Breast epithelium (tissue), 4 donors: Measurements from ENCODE around the gene NDUFA7. TPM values are rescaled to one million over a fixed set of nuclear protein-coding genes. Genes with fewer than 3 reads are reported as not detected.

Source experiments
- DNase-seq, 2 donors: peaks; one replicate each; pipeline ENCODE4 v3.0.0-alpha.2; 2019; ENCODE audit warnings: low spot score in 2 of 2
- H3K27ac ChIP-seq, 2 donors: fragments of 200-600 bp; sonication (generic) in 1 of 2; one replicate each; pipeline ENCODE4 v1.5.1; 2016 to 2019; ENCODE audit warnings: mild to moderate bottlenecking in 1 of 2
- H3K27me3 ChIP-seq, 2 donors: fragments of 200-600 bp; sonication (generic) in 1 of 2; one replicate each; pipeline versions ENCODE4 v1.5.1 to v1.6.0; 2017 to 2019; ENCODE audit warnings: control low read depth in 1 of 2, mild to moderate bottlenecking in 1 of 2
- H3K36me3 ChIP-seq: fragments of 200-600 bp; one replicate; pipeline ENCODE4 v1.5.1; 2019
- H3K4me1 ChIP-seq, 2 donors: fragments of 200-600 bp; sonication (generic); one replicate each; pipeline ENCODE4 v1.5.1; 2016 to 2019; ENCODE audit warnings: control low read depth in 1 of 2
- H3K4me3 ChIP-seq, 3 donors: fragments of 200-600 bp; sonication (generic); 1 replicate in 2 of 3; 2 replicates in 1 of 3; pipeline ENCODE4 v1.5.1; 2016 to 2019; ENCODE audit warnings: mild to moderate bottlenecking in 3 of 3, moderate library complexity in 2 of 3
- H3K9me3 ChIP-seq, 2 donors: fragments of 200-600 bp; sonication (generic) in 1 of 2; one replicate each; pipeline ENCODE4 v1.5.1; 2016 to 2019; ENCODE audit warnings: control low read depth in 1 of 2
- CTCF ChIP-seq, 3 donors: fragments of 450-650 bp; IDR thresholded peaks; one replicate each; pipeline ENCODE4 v1.5.1; 2016 to 2017; ENCODE audit warnings: antibody characterized with exemption in 3 of 3, mild to moderate bottlenecking in 3 of 3, moderate library complexity in 3 of 3
- POLR2A ChIP-seq: fragments of 450-650 bp; IDR thresholded peaks from one replicate; pipeline ENCODE4 v1.6.1; 2016; ENCODE audit warnings: antibody characterized with exemption, mild to moderate bottlenecking, moderate library complexity
- POLR2AphosphoS5 ChIP-seq, 3 donors: sonication (generic); formaldehyde crosslinking; IDR thresholded peaks; one replicate each; pipeline ENCODE4 v1.6.1; 2017; ENCODE audit warnings: antibody characterized with exemption in 3 of 3
- intact Hi-C: fragments of 100-400 bp; cut with DNase I; formaldehyde crosslinking; loops from one replicate; pipeline ENCODE4 v1.15.1; 2023; ENCODE audit warnings: low total_unique reads
- total RNA-seq, 3 donors: library from RNA; depleted of rRNA; stranded (reverse); fragments of >200 nt; gene quantifications; one replicate each; pipeline ENCODE4 v1.1.0, GENCODE V29; 2016

The NDUFA7 gene
- total RNA-seq, 3 donors from 2014 or later = 23.2 to 27.5 (median 25.8) TPM

GRCh38 chr19:8311461-8312260, 9.5 kb downstream of the NDUFA7 start:
- H3K27me3 ChIP-seq = no peaks in the 10 kb centered on the region
- peak in 1 of 3 donors; percentile 24 for TF ChIP-seq POLR2AphosphoS5 (IDR thresholded peaks at IDR 0.05)
- TF ChIP-seq POLR2A = no peak
- peak overlapping the region; percentile 17 to 81 for H3K27ac ChIP-seq
- peaks cover 3 to 9% of the 10 kb centered on the region in 2 donors for H3K4me1 ChIP-seq
- DNase-seq = peak in 1 of 2 donors; percentile 83
- intact Hi-C loops = no loop called here
- no peaks in the 10 kb centered on the region for H3K36me3 ChIP-seq
- H3K4me3 ChIP-seq = peak overlapping the region in 1 of 3 donors; percentile 39
- H3K9me3 ChIP-seq = no peaks in the 10 kb centered on the region

GRCh38 chr19:8310342-8311055, 10.7 kb downstream of the NDUFA7 start:
- Histone ChIP-seq H3K9me3 (no peaks in the 10 kb centered on the region), H3K4me1 (peaks cover 3 to 9% of the 10 kb centered on the region in 2 donors), H3K36me3 (no peaks in the 10 kb centered on the region), H3K27ac (peak overlapping the region in 1 of 2 donors; percentile 56), H3K4me3 (no peak overlapping the region), H3K27me3 (no peaks in the 10 kb centered on the region)
- TF ChIP-seq POLR2A = no peak
- no peak for TF ChIP-seq CTCF (IDR thresholded peaks at IDR 0.05)
- TF ChIP-seq POLR2AphosphoS5 (IDR thresholded peaks at IDR 0.05) = no peak
- intact Hi-C loops = no loop called here
- DNase-seq = peak in 1 of 2 donors; percentile 43

GRCh38 chr19:8308891-8309291, 12.3 kb downstream of the NDUFA7 start:
- peak in 1 of 2 donors; percentile 33 for DNase-seq
- Histone ChIP-seq H3K9me3 (no peaks in the 10 kb centered on the region), H3K4me3 (peak overlapping the region; percentile 57 to 74 (median 62)), H3K36me3 (no peaks in the 10 kb centered on the region), H3K4me1 (peaks cover 3 to 9% of the 10 kb centered on the region in 2 donors), H3K27ac (no peak overlapping the region), H3K27me3 (no peaks in the 10 kb centered on the region)
- TF ChIP-seq POLR2A (no peak), POLR2AphosphoS5 (IDR thresholded peaks at IDR 0.05) (no peak), CTCF (IDR thresholded peaks at IDR 0.05) (no peak)
- intact Hi-C loops = no loop called here

DNA sequence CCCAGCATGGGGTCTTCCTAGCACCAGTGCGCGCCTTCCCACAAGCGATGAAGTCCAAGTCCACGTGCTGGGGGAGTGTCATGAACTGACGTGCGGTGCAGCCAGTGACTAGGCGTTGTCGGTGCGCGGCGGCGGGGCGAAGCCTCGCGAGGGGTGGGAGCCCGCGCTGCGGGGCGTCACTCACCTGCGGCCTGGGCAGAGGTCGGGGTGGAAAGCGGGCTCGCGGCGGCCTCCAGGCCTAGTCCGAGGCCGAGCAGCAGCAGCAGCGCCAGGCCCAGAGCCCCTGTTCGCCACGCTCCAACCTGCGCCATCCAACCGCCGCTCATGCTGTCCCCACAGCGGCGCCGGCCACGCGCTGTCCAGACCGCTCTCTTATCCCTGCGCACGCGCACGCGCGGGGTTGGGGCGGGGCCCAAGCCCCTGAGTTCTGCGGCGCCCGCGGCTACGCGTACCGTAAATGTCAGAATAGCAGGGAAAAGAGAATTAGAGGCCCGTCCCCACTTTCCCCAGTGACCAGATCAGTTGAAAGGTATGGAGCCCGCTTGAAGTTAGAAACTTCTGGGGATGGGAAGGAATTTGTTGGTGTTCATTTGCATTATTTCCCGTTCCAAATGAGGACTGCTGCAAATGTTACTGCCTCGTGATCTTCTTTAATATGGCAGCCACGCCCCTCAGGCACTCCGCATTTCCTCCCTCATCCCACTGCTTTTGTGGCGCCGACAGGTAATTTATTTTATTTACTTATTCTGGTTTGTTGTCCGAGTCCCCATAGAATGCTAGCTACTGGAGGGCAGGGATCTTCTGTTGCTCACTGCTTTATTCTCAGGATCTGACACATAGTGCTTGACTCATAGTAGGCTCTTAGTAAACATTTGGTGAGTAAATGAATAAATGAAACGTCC, 13.0 kb downstream of the NDUFA7 start, which contains the start of gene CD320:
Gene CD320, minus strand, starts transcription at position 394 of the 902 bp plus-strand sequence. Its CDS starts 68 bp downstream, at position 326.
- H3K4me3 ChIP-seq = peak within 1 kb of the TSS; percentile 57 to 74 (median 62)
- peak; percentile 33 to 40 (median 38) for TF ChIP-seq POLR2AphosphoS5 (IDR thresholded peaks at IDR 0.05)
- no peak for TF ChIP-seq CTCF (IDR thresholded peaks at IDR 0.05)
- H3K27me3 ChIP-seq = no peaks in the 10 kb centered on the region
- intact Hi-C loops = no loop called here
- H3K36me3 ChIP-seq = no peaks in the 10 kb centered on the region
- peak within 1 kb of the TSS; percentile 38 to 70 for H3K27ac ChIP-seq
- DNase-seq = peak; percentile 79 to 85
- peaks cover 3 to 9% of the 10 kb centered on the region in 2 donors for H3K4me1 ChIP-seq
- H3K9me3 ChIP-seq = no peaks in the 10 kb centered on the region

GRCh38 chr19:8307400-8307964, 13.7 kb downstream of the NDUFA7 start:
- peak overlapping the region; percentile 37 to 70 for H3K27ac ChIP-seq
- H3K4me1 ChIP-seq = peaks cover 3 to 9% of the 10 kb centered on the region in 2 donors
- TF ChIP-seq POLR2A (no peak), POLR2AphosphoS5 (IDR thresholded peaks at IDR 0.05) (no peak), CTCF (IDR thresholded peaks at IDR 0.05) (no peak)
- peak in 1 of 2 donors; percentile 17 for DNase-seq
- H3K4me3 ChIP-seq = peak overlapping the region; percentile 57 to 74 (median 62)
- H3K9me3 ChIP-seq = no peaks in the 10 kb centered on the region
- no peaks in the 10 kb centered on the region for H3K27me3 ChIP-seq
- intact Hi-C loops = no loop called here
- H3K36me3 ChIP-seq = no peaks in the 10 kb centered on the region
